Measurements from ENCODE around the gene KIF6.
"Not testable (repeated sequence)": the region's sequence is repeated elsewhere in the genome, so short reads cannot be mapped to it uniquely, and the experiment has no call there.

GRCh38 chr6:39286596-39286995 lies 438.6 kb downstream of the KIF6 start:
- not testable (repeated sequence) for TF ChIP-seq CTCF (optimal IDR thresholded peaks at IDR 0.05 in 1 of 3, IDR thresholded peaks at IDR 0.05 in 1 of 3, conservative IDR thresholded peaks at IDR 0.05 in 1 of 3; ENCODE audit: extremely low read depth in 1 of 3, insufficient read depth in 2 of 3, low read length in 3 of 3); EZH2 (IDR thresholded peaks at IDR 0.05; ENCODE audit: low read length)
